K562 (cell line): ENCODE results near the gene NRAP. TPM values are rescaled to one million over a fixed set of nuclear protein-coding genes. Genes with fewer than 3 reads are reported as not detected.

Experiments
- ATAC-seq: fragments of 200-7000 bp; cut with Tn5 transposase; 3 replicates; pipeline ENCODE4 v1.9.1; 2020; ENCODE audit warnings: moderate library complexity
- BruUV-seq: library from RNA; stranded (reverse); fragments of 400-500 nt; replicated peaks from 2 replicates; lab custom pipeline; 2021; lab: Mats Ljungman, UMichigan
- CTCF ChIA-PET: fragments of 300-600 bp; formaldehyde crosslinking; extraction: SDS; loops from one replicate; lab custom pipeline; 2021; ENCODE audit warnings: low intra/inter-chr PET ratio; lab: Yijun Ruan, JAX
- POLR2A ChIA-PET: fragments of 300-600, 350-650 bp; sonication (Branson Sonifier 250); formaldehyde crosslinking; extraction: SDS; loops from one replicate; lab custom pipeline; 2021; ENCODE audit warnings: antibody characterized with exemption, inconsistent platforms; lab: Yijun Ruan, JAX
- DNase-seq, 4 experiments: peaks; one replicate each; pipeline versions ENCODE4 v3.0.0 to v3.0.0-alpha.2; 2011 to 2018; ENCODE audit warnings: low spot score in 3 of 4, mixed read lengths in 3 of 4; ENCODE audit errors: extremely low read depth in 1 of 4
- FAIRE-seq: peaks from 2 replicates; lab custom pipeline; 2011; peaks lifted over from hg19 to GRCh38; lab: Jason Lieb, UNC
- H2AFZ ChIP-seq: 2 replicates; pipeline ENCODE4 v1.6.0; 2011; ENCODE audit warnings: low read depth, low read length, control low read depth, inconsistent platforms
- H3K27ac ChIP-seq: fragments of 200-600 bp; 3 replicates; pipeline ENCODE4 v1.8.0; 2011; ENCODE audit warnings: low read depth, mild to moderate bottlenecking, control low read depth, inconsistent platforms, low read length, moderate library complexity, mixed read lengths; ENCODE audit errors: extremely low read depth
- H3K27me3 ChIP-seq, 2 experiments: fragments of 300-600 bp in 1 of 2; 2 replicates in 1 of 2; 3 replicates in 1 of 2; pipeline versions ENCODE4 v1.6.0 to v1.8.0; 2011; ENCODE audit warnings: inconsistent platforms in 2 of 2, low read length in 2 of 2, mild to moderate bottlenecking in 1 of 2, mixed read lengths in 1 of 2, moderate library complexity in 1 of 2; ENCODE audit not compliant: control insufficient read depth in 2 of 2, insufficient read depth in 2 of 2
- H3K36me3 ChIP-seq: fragments of 300-600 bp; 3 replicates; pipeline ENCODE4 v1.8.0; 2011; ENCODE audit warnings: mild to moderate bottlenecking, low read length, inconsistent platforms; ENCODE audit not compliant: control insufficient read depth, insufficient read depth
- H3K4me1 ChIP-seq, 2 experiments: fragments of 200-600 bp in 1 of 2; replicated peaks in 1 of 2; 2 replicates in 1 of 2; 3 replicates in 1 of 2; pipeline versions ENCODE4 v1.5.1 to v1.8.0; 2011; ENCODE audit warnings: inconsistent platforms in 2 of 2, low read length in 2 of 2, mild to moderate bottlenecking in 1 of 2, mixed read lengths in 1 of 2, moderate library complexity in 1 of 2; ENCODE audit not compliant: control insufficient read depth in 2 of 2, insufficient read depth in 2 of 2
- H3K4me2 ChIP-seq: 2 replicates; pipeline ENCODE4 v1.6.1; 2011; ENCODE audit warnings: low read length, control low read depth, inconsistent platforms, mixed read lengths; ENCODE audit not compliant: insufficient read depth
- H3K4me3 ChIP-seq: fragments of 200-600 bp; sonication (generic), shearing (Covaris generic); 2 replicates; pipeline ENCODE4 v1.5.1; 2016; ENCODE audit warnings: control low read depth, inconsistent platforms
- H3K79me2 ChIP-seq: fragments of 200-600 bp; 3 replicates; pipeline ENCODE4 v1.8.0; 2011; ENCODE audit warnings: low read length, inconsistent platforms; ENCODE audit not compliant: control insufficient read depth, insufficient read depth
- H3K9ac ChIP-seq, 2 experiments: 2 replicates each; pipeline versions ENCODE4 v1.6.0 to v1.6.1; 2011; ENCODE audit warnings: low read depth in 2 of 2, low read length in 2 of 2, control low read depth in 1 of 2, inconsistent platforms in 1 of 2, mild to moderate bottlenecking in 1 of 2, mixed read lengths in 1 of 2; ENCODE audit not compliant: insufficient read depth in 1 of 2
- H3K9me1 ChIP-seq: one replicate; pipeline ENCODE4 v1.6.0; 2011; ENCODE audit warnings: inconsistent platforms, mild to moderate bottlenecking, low read length, moderate library complexity; ENCODE audit not compliant: control insufficient read depth, insufficient read depth
- H3K9me3 ChIP-seq: replicated peaks from 2 replicates; pipeline ENCODE4 v1.5.1; 2011; ENCODE audit warnings: low read depth, low read length, inconsistent platforms; ENCODE audit not compliant: control insufficient read depth, insufficient read depth
- H4K20me1 ChIP-seq: replicated peaks from 2 replicates; pipeline ENCODE4 v1.6.1; 2011; ENCODE audit warnings: low read length, inconsistent platforms, mixed read lengths; ENCODE audit not compliant: control insufficient read depth, insufficient read depth
- CHCHD3 ChIP-seq: fragments of 250-450 bp; sonication (Bioruptor Pico); IDR thresholded peaks from 2 replicates; pipeline ENCODE4 v2.1.2; 2022; ENCODE audit warnings: mild to moderate bottlenecking
- CUX1 ChIP-seq: fragments of 200-800 bp; sonication (Bioruptor generic); IDR thresholded peaks from 2 replicates; pipeline ENCODE4 v1.6.1; 2016; ENCODE audit warnings: missing genetic modification characterization, missing compliant biosample characterization
- EZH2 ChIP-seq: IDR thresholded peaks from 2 replicates; pipeline ENCODE4 v1.6.1; 2012; ENCODE audit warnings: low read depth, mild to moderate bottlenecking, inconsistent platforms, low read length, borderline replicate concordance
- HINFP ChIP-seq: fragments of 450-650 bp; conservative IDR thresholded peaks from 2 replicates; pipeline ENCODE4 v1.6.1; 2016; ENCODE audit warnings: missing genetic modification characterization, low read depth, mild to moderate bottlenecking, control low read depth, missing compliant biosample characterization
- MIER1 ChIP-seq: fragments of 450-650 bp; IDR thresholded peaks from 2 replicates; pipeline ENCODE4 v1.6.1; 2016; ENCODE audit warnings: antibody characterized with exemption, mild to moderate bottlenecking, low read depth
- SMC3 ChIP-seq: conservative IDR thresholded peaks from 2 replicates; pipeline ENCODE4 v1.6.1; 2011; ENCODE audit warnings: low read depth, low read length, improper control_type of control experiment; ENCODE audit not compliant: insufficient read depth
- STAT5A ChIP-seq: IDR thresholded peaks from 2 replicates; pipeline ENCODE4 v1.6.1; 2012; ENCODE audit warnings: low read length, inconsistent platforms, borderline replicate concordance
- ZBTB17 ChIP-seq: fragments of 450-650 bp; formaldehyde crosslinking; IDR thresholded peaks from 2 replicates; pipeline ENCODE4 v1.4.0; 2020; ENCODE audit warnings: mild to moderate bottlenecking
- WGBS: fragments of 100-300 bp; shearing (Covaris generic); methylation state at CpG from one replicate; pipeline ENCODE4 v1.1.6; 2016; ENCODE audit warnings: low coverage, mixed read lengths; ENCODE audit not compliant: insufficient coverage; ENCODE audit errors: missing lambda C conversion rate; 5-methylcytosine and 5-hydroxymethylcytosine counted together
- in situ Hi-C: fragments of 300-500 bp; cut with MboI; formaldehyde crosslinking; loops from 4 replicates; pipeline ENCODE4 v1.15.0; 2018; ENCODE audit warnings: inconsistent platforms, mixed read lengths
- intact Hi-C: fragments of 100-400 bp; cut with micrococcal nuclease; formaldehyde crosslinking; loops from 2 replicates; pipeline ENCODE4 v1.14.2; 2022
- polyA plus RNA-seq, 8 experiments: library from polyadenylated mRNA; depleted of rRNA in 4 of 8; stranded (reverse) in 5 of 8; unstranded in 3 of 8; fragments of >200 nt; fragmentation: Nextera tagmentation in 2 of 8; fragmentation: Illumina TruSeq in 1 of 8; extraction: Ambion mirVana in 2 of 8; extraction: Trizol in 1 of 8; gene quantifications; 2 replicates each; pipeline versions ENCODE4 v1.2.1 to v1.2.3, GENCODE V29; 2011 to 2014; ENCODE audit warnings: inconsistent platforms in 1 of 8, missing spikeins in 1 of 8
- total RNA-seq, 7 experiments: library from RNA; depleted of rRNA in 6 of 7; stranded (reverse); fragments of >200 nt in 6 of 7; fragmentation: Illumina TruSeq in 2 of 7; extraction: Trizol in 2 of 7; gene quantifications; 2 replicates each; pipeline versions ENCODE4 v1.2.1 to v1.2.3, GENCODE V29; 2011 to 2021; ENCODE audit warnings: low replicate concordance in 1 of 7

NRAP gene
- total and polyA plus RNA-seq, 9 of the 15 experiments (the other 6 are each of a cell fraction or from before 2014, with no cell fraction given), result not detected

GRCh38 chr10:113560071-113560470, 103.8 kb downstream of the NRAP start:
- no peak overlapping the region for H3K9ac ChIP-seq
- POLR2A ChIA-PET, result no interaction called here

More at GRCh38 chr10:113560071-113560470, 103.8 kb downstream of the NRAP start:
- no peaks in the 10 kb centered on the region for H3K36me3 ChIP-seq
- no peak overlapping the region for H3K4me2 ChIP-seq
- H3K4me3 ChIP-seq, result no peak overlapping the region
- ATAC-seq (no peak), DNase-seq (no peak), FAIRE-seq (no peak)
- TF ChIP-seq CUX1, result no peak
- TF ChIP-seq EZH2, result no peak
- no peak for TF ChIP-seq MIER1
- no peak for TF ChIP-seq HINFP (tag)
- no peak for TF ChIP-seq SMC3
- no peak for TF ChIP-seq ZBTB17 (CRISPR knock-in tag)
- TF ChIP-seq CHCHD3 (CRISPR knock-in tag), result no peak
- TF ChIP-seq STAT5A, result no peak
- no peaks in the 10 kb centered on the region for H3K9me1 ChIP-seq
- H3K4me1 ChIP-seq, result peaks cover 3 to 19% of the 10 kb centered on the region in 2 experiments; a peak in 3 of 5 replicates
- no peaks in the 10 kb centered on the region for H3K27me3 ChIP-seq
- in situ Hi-C loops, result no loop called here
- intact Hi-C loops, result loop anchor here (10.0 kb wide), 1 partner anchor 175 kb away; no protein-coding TSS in a partner anchor
- H3K27ac ChIP-seq, result no peak overlapping the region
- H2AFZ ChIP-seq, result no peak overlapping the region
- no peaks in the 10 kb centered on the region for H4K20me1 ChIP-seq
- no TSS peak for BruUV-seq
- H3K79me2 ChIP-seq, result no peaks in the 10 kb centered on the region
- H3K9me3 ChIP-seq, result no peaks in the 10 kb centered on the region
- 48% methylated on average over 4 of the region's 5 CpGs for WGBS
- CTCF ChIA-PET, result no interaction called here
